K562 (cell line): ENCODE data around the gene NAA15. TPM values are rescaled to one million over a fixed set of nuclear protein-coding genes. Genes with fewer than 3 reads are reported as not detected.

Experiments used
- ATAC-seq: fragments of 200-7000 bp; cut with Tn5 transposase; 3 replicates; pipeline ENCODE4 v1.9.1; 2020; ENCODE audit warnings: moderate library complexity
- BruUV-seq: library from RNA; stranded (reverse); fragments of 400-500 nt; replicated peaks from 2 replicates; lab custom pipeline; 2021; lab: Mats Ljungman, UMichigan
- CTCF ChIA-PET: fragments of 300-600 bp; formaldehyde crosslinking; extraction: SDS; loops from one replicate; lab custom pipeline; 2021; ENCODE audit warnings: low intra/inter-chr PET ratio; lab: Yijun Ruan, JAX
- POLR2A ChIA-PET: fragments of 300-600, 350-650 bp; sonication (Branson Sonifier 250); formaldehyde crosslinking; extraction: SDS; loops from one replicate; lab custom pipeline; 2021; ENCODE audit warnings: antibody characterized with exemption, inconsistent platforms; lab: Yijun Ruan, JAX
- DNase-seq, 4 experiments: peaks; one replicate each; pipeline versions ENCODE4 v3.0.0 to v3.0.0-alpha.2; 2011 to 2018; ENCODE audit warnings: low spot score in 3 of 4, mixed read lengths in 3 of 4; ENCODE audit errors: extremely low read depth in 1 of 4
- FAIRE-seq: peaks from 2 replicates; lab custom pipeline; 2011; peaks lifted over from hg19 to GRCh38; lab: Jason Lieb, UNC
- H2AFZ ChIP-seq: 2 replicates; pipeline ENCODE4 v1.6.0; 2011; ENCODE audit warnings: low read depth, low read length, control low read depth, inconsistent platforms
- H3K27ac ChIP-seq: fragments of 200-600 bp; 3 replicates; pipeline ENCODE4 v1.8.0; 2011; ENCODE audit warnings: low read depth, mild to moderate bottlenecking, control low read depth, inconsistent platforms, low read length, moderate library complexity, mixed read lengths; ENCODE audit errors: extremely low read depth
- H3K27me3 ChIP-seq, 2 experiments: fragments of 300-600 bp in 1 of 2; 2 replicates in 1 of 2; 3 replicates in 1 of 2; pipeline versions ENCODE4 v1.6.0 to v1.8.0; 2011; ENCODE audit warnings: inconsistent platforms in 2 of 2, low read length in 2 of 2, mild to moderate bottlenecking in 1 of 2, mixed read lengths in 1 of 2, moderate library complexity in 1 of 2; ENCODE audit not compliant: control insufficient read depth in 2 of 2, insufficient read depth in 2 of 2
- H3K36me3 ChIP-seq: fragments of 300-600 bp; 3 replicates; pipeline ENCODE4 v1.8.0; 2011; ENCODE audit warnings: mild to moderate bottlenecking, low read length, inconsistent platforms; ENCODE audit not compliant: control insufficient read depth, insufficient read depth
- H3K4me1 ChIP-seq, 2 experiments: fragments of 200-600 bp in 1 of 2; replicated peaks in 1 of 2; 2 replicates in 1 of 2; 3 replicates in 1 of 2; pipeline versions ENCODE4 v1.5.1 to v1.8.0; 2011; ENCODE audit warnings: inconsistent platforms in 2 of 2, low read length in 2 of 2, mild to moderate bottlenecking in 1 of 2, mixed read lengths in 1 of 2, moderate library complexity in 1 of 2; ENCODE audit not compliant: control insufficient read depth in 2 of 2, insufficient read depth in 2 of 2
- H3K4me2 ChIP-seq: 2 replicates; pipeline ENCODE4 v1.6.1; 2011; ENCODE audit warnings: low read length, control low read depth, inconsistent platforms, mixed read lengths; ENCODE audit not compliant: insufficient read depth
- H3K4me3 ChIP-seq: fragments of 200-600 bp; sonication (generic), shearing (Covaris generic); 2 replicates; pipeline ENCODE4 v1.5.1; 2016; ENCODE audit warnings: control low read depth, inconsistent platforms
- H3K79me2 ChIP-seq: fragments of 200-600 bp; 3 replicates; pipeline ENCODE4 v1.8.0; 2011; ENCODE audit warnings: low read length, inconsistent platforms; ENCODE audit not compliant: control insufficient read depth, insufficient read depth
- H3K9ac ChIP-seq, 2 experiments: 2 replicates each; pipeline versions ENCODE4 v1.6.0 to v1.6.1; 2011; ENCODE audit warnings: low read depth in 2 of 2, low read length in 2 of 2, control low read depth in 1 of 2, inconsistent platforms in 1 of 2, mild to moderate bottlenecking in 1 of 2, mixed read lengths in 1 of 2; ENCODE audit not compliant: insufficient read depth in 1 of 2
- H3K9me1 ChIP-seq: one replicate; pipeline ENCODE4 v1.6.0; 2011; ENCODE audit warnings: inconsistent platforms, mild to moderate bottlenecking, low read length, moderate library complexity; ENCODE audit not compliant: control insufficient read depth, insufficient read depth
- H3K9me3 ChIP-seq: replicated peaks from 2 replicates; pipeline ENCODE4 v1.5.1; 2011; ENCODE audit warnings: low read depth, low read length, inconsistent platforms; ENCODE audit not compliant: control insufficient read depth, insufficient read depth
- H4K20me1 ChIP-seq: replicated peaks from 2 replicates; pipeline ENCODE4 v1.6.1; 2011; ENCODE audit warnings: low read length, inconsistent platforms, mixed read lengths; ENCODE audit not compliant: control insufficient read depth, insufficient read depth
- C11orf30 ChIP-seq: fragments of 450-650 bp; IDR thresholded peaks from 2 replicates; pipeline ENCODE4 v1.6.1; 2016; ENCODE audit warnings: low read depth, mild to moderate bottlenecking
- CHAMP1 ChIP-seq: fragments of 450-650 bp; IDR thresholded peaks from 2 replicates; pipeline ENCODE4 v1.6.1; 2016; ENCODE audit warnings: mild to moderate bottlenecking
- DPF2 ChIP-seq: fragments of 450-650 bp; IDR thresholded peaks from 2 replicates; pipeline ENCODE4 v1.6.1; 2016
- FOXJ2 ChIP-seq: fragments of 200-800 bp; sonication (Bioruptor generic); IDR thresholded peaks from 2 replicates; pipeline ENCODE4 v1.6.1; 2016; ENCODE audit warnings: missing genetic modification characterization, missing compliant biosample characterization
- GATAD2B ChIP-seq: fragments of 450-650 bp; IDR thresholded peaks from 2 replicates; pipeline ENCODE4 v1.6.1; 2017; ENCODE audit warnings: mild to moderate bottlenecking, borderline replicate concordance
- HNRNPUL1 ChIP-seq: fragments of 200-400 bp; formaldehyde crosslinking; IDR thresholded peaks from 2 replicates; pipeline ENCODE4 v1.6.1; 2017; ENCODE audit warnings: low read length
- KLF16 ChIP-seq: IDR thresholded peaks from 2 replicates; pipeline ENCODE4 v1.6.1; 2016; ENCODE audit warnings: antibody characterized with exemption
- MAFK ChIP-seq: IDR thresholded peaks from 2 replicates; pipeline ENCODE4 v1.6.1; 2011; ENCODE audit warnings: low read length, improper control_type of control experiment
- NFE2 ChIP-seq: IDR thresholded peaks from 2 replicates; pipeline ENCODE4 v1.6.1; 2014; ENCODE audit warnings: antibody characterized with exemption, low read depth
- PKNOX1 ChIP-seq: fragments of 450-650 bp; IDR thresholded peaks from 2 replicates; pipeline ENCODE4 v1.6.1; 2016
- POLR2A ChIP-seq: fragments of 450-650 bp; conservative IDR thresholded peaks from 2 replicates; pipeline ENCODE4 v1.6.1; 2016
- SIX5 ChIP-seq, 2 experiments: IDR thresholded peaks; 2 replicates each; pipeline ENCODE4 v1.6.1; 2011; ENCODE audit warnings: low read length in 2 of 2, borderline replicate concordance in 1 of 2, low read depth in 1 of 2, mild to moderate bottlenecking in 1 of 2, moderate library complexity in 1 of 2; ENCODE audit not compliant: insufficient read depth in 1 of 2
- SMC3 ChIP-seq: conservative IDR thresholded peaks from 2 replicates; pipeline ENCODE4 v1.6.1; 2011; ENCODE audit warnings: low read depth, low read length, improper control_type of control experiment; ENCODE audit not compliant: insufficient read depth
- TSHZ1 ChIP-seq: fragments of 250-450 bp; sonication (Bioruptor Pico); IDR thresholded peaks from 2 replicates; pipeline ENCODE4 v1.4.0; 2020; ENCODE audit warnings: mild to moderate bottlenecking, moderate library complexity
- YBX1 ChIP-seq: fragments of 450-650 bp; IDR thresholded peaks from 2 replicates; pipeline ENCODE4 v1.7.1; 2016; ENCODE audit warnings: mild to moderate bottlenecking
- ZNF134 ChIP-seq: fragments of 250-450 bp; sonication (Bioruptor Pico); conservative IDR thresholded peaks from 2 replicates; pipeline ENCODE4 v1.4.0; 2020
- ZNF232 ChIP-seq: sonication (generic); formaldehyde crosslinking; IDR thresholded peaks from 2 replicates; pipeline ENCODE4 v1.8.0; 2022; ENCODE audit warnings: mild to moderate bottlenecking, missing genetic modification reagents
- ZNF316 ChIP-seq: fragments of 450-650 bp; IDR thresholded peaks from 2 replicates; pipeline ENCODE4 v1.6.1; 2016
- ZNF766 ChIP-seq: fragments of 200-800 bp; sonication (Bioruptor generic); conservative IDR thresholded peaks from 2 replicates; pipeline ENCODE4 v1.6.1; 2016; ENCODE audit warnings: missing genetic modification characterization, missing compliant biosample characterization
- WGBS: fragments of 100-300 bp; shearing (Covaris generic); methylation state at CpG from one replicate; pipeline ENCODE4 v1.1.6; 2016; ENCODE audit warnings: low coverage, mixed read lengths; ENCODE audit not compliant: insufficient coverage; ENCODE audit errors: missing lambda C conversion rate; 5-methylcytosine and 5-hydroxymethylcytosine counted together
- in situ Hi-C: fragments of 300-500 bp; cut with MboI; formaldehyde crosslinking; loops from 4 replicates; pipeline ENCODE4 v1.15.0; 2018; ENCODE audit warnings: inconsistent platforms, mixed read lengths
- intact Hi-C: fragments of 100-400 bp; cut with micrococcal nuclease; formaldehyde crosslinking; loops from 2 replicates; pipeline ENCODE4 v1.14.2; 2022
- polyA plus RNA-seq, 8 experiments: library from polyadenylated mRNA; depleted of rRNA in 4 of 8; stranded (reverse) in 5 of 8; unstranded in 3 of 8; fragments of >200 nt; fragmentation: Nextera tagmentation in 2 of 8; fragmentation: Illumina TruSeq in 1 of 8; extraction: Ambion mirVana in 2 of 8; extraction: Trizol in 1 of 8; gene quantifications; 2 replicates each; pipeline versions ENCODE4 v1.2.1 to v1.2.3, GENCODE V29; 2011 to 2014; ENCODE audit warnings: inconsistent platforms in 1 of 8, missing spikeins in 1 of 8
- total RNA-seq, 7 experiments: library from RNA; depleted of rRNA in 6 of 7; stranded (reverse); fragments of >200 nt in 6 of 7; fragmentation: Illumina TruSeq in 2 of 7; extraction: Trizol in 2 of 7; gene quantifications; 2 replicates each; pipeline versions ENCODE4 v1.2.1 to v1.2.3, GENCODE V29; 2011 to 2021; ENCODE audit warnings: low replicate concordance in 1 of 7

Gene NAA15
- total and polyA plus RNA-seq, 9 of the 15 experiments (the other 6 are each of a cell fraction or from before 2014, with no cell fraction given) = 37.8 to 117 (median 63.2) TPM

GRCh38 chr4:139315221-139315675 lies 13.9 kb downstream of the NAA15 start:
- peaks cover 41% of the 10 kb centered on the region for H3K36me3 ChIP-seq
- in situ Hi-C loops (no loop called here), intact Hi-C loops (no loop called here)
- no peak overlapping the region for H3K9ac ChIP-seq
- ChIA-PET CTCF (no interaction called here), POLR2A (interaction anchor here (1.1 kb wide), 1 partner anchor 14 kb away, joined by 3 read pairs; the partner anchor contains the start of gene NAA15)
- WGBS = 71% methylated on average over 13 of the region's 13 CpGs
- H3K4me3 ChIP-seq = no peak overlapping the region
- no peaks in the 10 kb centered on the region; the same call in 1 of the 2 replicates for H4K20me1 ChIP-seq
- peaks cover 3% of the 10 kb centered on the region; the same call in 1 of the 2 replicates for H3K9me3 ChIP-seq
- DNase-seq (no peak), FAIRE-seq (no peak), ATAC-seq (peak; percentile 24)
- H3K4me1 ChIP-seq = peaks cover 11 to 12% of the 10 kb centered on the region in 2 experiments; a peak in 4 of 5 replicates
- H3K9me1 ChIP-seq = no peaks in the 10 kb centered on the region
- no peak overlapping the region for H2AFZ ChIP-seq
- H3K79me2 ChIP-seq = peaks cover 100% of the 10 kb centered on the region
- no TSS peak for BruUV-seq
- H3K27ac ChIP-seq = peak overlapping the region; percentile 63; the same call in 2 of the 3 replicates
- peak overlapping the region; percentile 9; the same call in 1 of the 2 replicates for H3K4me2 ChIP-seq
- H3K27me3 ChIP-seq = no peaks in the 10 kb centered on the region
- TF ChIP-seq YBX1 (no peak), TSHZ1 (CRISPR knock-in tag) (no peak), SIX5 (IDR thresholded peaks at IDR 0.05; ENCODE audit: borderline replicate concordance in 1 of 2, insufficient read depth in 1 of 2, low read depth in 1 of 2, low read length in 2 of 2) (no peak), CHAMP1 (0 out of 2 replicates have a peak, but pooled peaks have one; percentile 16), DPF2 (0 out of 2 replicates have a peak, but pooled peaks have one; percentile 22), SMC3 (no peak), ZNF766 (CRISPR knock-in tag) (no peak), ZNF316 (peak; percentile 37), KLF16 (no peak), ZNF134 (CRISPR knock-in tag) (no peak), C11orf30 (peak; percentile 62), HNRNPUL1 (no peak), MAFK (peak; percentile 43; the same call in 1 of the 2 replicates), GATAD2B (no peak), ZNF232 (CRISPR knock-in tag) (no peak), PKNOX1 (peak; percentile 84), POLR2A (no peak), FOXJ2 (tag) (peak; percentile 43; the same call in 1 of the 2 replicates), NFE2 (peak; percentile 75)
